Esophagus muscularis mucosa (tissue), 4 donors: ENCODE measurements around the gene RAD51B. TPM values are rescaled to one million over a fixed set of nuclear protein-coding genes. Genes with fewer than 3 reads are reported as not detected.

Source experiments
- DNase-seq: peaks from one replicate; pipeline ENCODE4 v3.0.0-alpha.2; 2017; ENCODE audit errors: extremely low spot score
- H3K27ac ChIP-seq, 4 donors: fragments of 200-600 bp; sonication (generic); replicated peaks in 1 of 4; 1 replicate in 3 of 4; 2 replicates in 1 of 4; pipeline ENCODE4 v1.5.1; 2016 to 2019; ENCODE audit warnings: mild to moderate bottlenecking in 1 of 4
- H3K27me3 ChIP-seq, 4 donors: fragments of 200-600 bp; sonication (generic); one replicate each; pipeline versions ENCODE4 v1.5.1 to v1.6.0; 2016 to 2019
- H3K36me3 ChIP-seq, 4 donors: fragments of 200-600 bp; sonication (generic); one replicate each; pipeline ENCODE4 v1.5.1; 2016 to 2019
- H3K4me1 ChIP-seq, 4 donors: fragments of 200-600 bp; sonication (generic); one replicate each; pipeline ENCODE4 v1.5.1; 2016 to 2019
- H3K4me3 ChIP-seq, 4 donors: fragments of 200-600 bp; sonication (generic); 1 replicate in 2 of 4; 2 replicates in 2 of 4; pipeline ENCODE4 v1.5.1; 2016 to 2019; ENCODE audit warnings: mild to moderate bottlenecking in 4 of 4, moderate library complexity in 1 of 4
- H3K9me3 ChIP-seq, 4 donors: fragments of 200-600 bp; sonication (generic); 1 replicate in 3 of 4; 2 replicates in 1 of 4; pipeline ENCODE4 v1.5.1; 2016 to 2019
- EP300 ChIP-seq: sonication (generic); formaldehyde crosslinking; IDR thresholded peaks from one replicate; pipeline ENCODE4 v1.6.1; 2017; ENCODE audit warnings: antibody characterized with exemption
- POLR2A ChIP-seq: fragments of 450-650 bp; IDR thresholded peaks from one replicate; pipeline ENCODE4 v1.6.1; 2017; ENCODE audit warnings: antibody characterized with exemption, moderate library complexity, mild to moderate bottlenecking, low read depth
- POLR2AphosphoS5 ChIP-seq, 2 donors: sonication (generic); formaldehyde crosslinking; IDR thresholded peaks; one replicate each; pipeline ENCODE4 v1.6.1; 2017; ENCODE audit warnings: antibody characterized with exemption in 2 of 2
- WGBS: methylation state at CpG from one replicate; pipeline ENCODE4 v1.1.5; 2018; 5-methylcytosine and 5-hydroxymethylcytosine counted together
- intact Hi-C: fragments of 100-400 bp; cut with DNase I; formaldehyde crosslinking; loops from one replicate; pipeline ENCODE4 v1.15.1; 2023
- total RNA-seq, 4 donors: library from RNA; depleted of rRNA; stranded (reverse); fragments of >200 nt; gene quantifications; one replicate each; pipeline versions ENCODE4 v1.1.0 to v1.2.1, GENCODE V29; 2016
- TF ChIP-seq, protein P1 (sequence below), 3 experiments: fragments of 200-600 bp in 2 of 3; fragments of 450-650 bp in 1 of 3; sonication (generic) in 2 of 3; IDR thresholded peaks; one replicate each; pipeline ENCODE4 v1.5.1; 2017 to 2019; ENCODE audit warnings: antibody characterized with exemption in 3 of 3, mild to moderate bottlenecking in 2 of 3, moderate library complexity in 1 of 3

The RAD51B gene
- total RNA-seq, 4 donors from 2014 or later = 2.8 to 11.1 (median 5.1) TPM

DNA sequence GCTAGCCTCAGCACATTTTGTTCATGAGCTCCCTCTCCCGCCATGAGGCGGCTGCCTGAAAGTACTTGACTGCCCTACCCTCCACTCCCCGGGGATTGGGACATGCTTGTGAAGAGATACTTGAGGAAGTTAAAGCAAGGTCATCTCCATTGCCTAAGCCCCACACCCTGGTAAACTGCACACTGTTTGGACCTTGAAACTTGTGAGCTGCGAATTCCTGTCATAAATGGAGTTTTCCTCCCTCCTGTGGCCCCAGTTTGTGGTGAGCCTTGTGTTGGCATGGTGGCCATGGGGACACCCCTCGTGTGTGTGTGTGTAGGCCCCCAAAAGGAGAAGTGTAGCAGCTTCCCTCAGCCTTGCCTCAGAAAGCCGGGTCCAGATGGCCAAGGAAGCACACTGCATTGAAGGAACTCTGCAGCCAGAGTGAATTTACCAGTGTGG, 577.8 kb downstream of the RAD51B start:
- intact Hi-C loops = loop anchor here (10.0 kb wide), 1 partner anchor 147 kb away; no protein-coding TSS in a partner anchor
- no peaks in the 10 kb centered on the region for H3K9me3 ChIP-seq
- peaks cover 49 to 94% (median 91%) of the 10 kb centered on the region in 4 donors for H3K4me1 ChIP-seq

DNA sequence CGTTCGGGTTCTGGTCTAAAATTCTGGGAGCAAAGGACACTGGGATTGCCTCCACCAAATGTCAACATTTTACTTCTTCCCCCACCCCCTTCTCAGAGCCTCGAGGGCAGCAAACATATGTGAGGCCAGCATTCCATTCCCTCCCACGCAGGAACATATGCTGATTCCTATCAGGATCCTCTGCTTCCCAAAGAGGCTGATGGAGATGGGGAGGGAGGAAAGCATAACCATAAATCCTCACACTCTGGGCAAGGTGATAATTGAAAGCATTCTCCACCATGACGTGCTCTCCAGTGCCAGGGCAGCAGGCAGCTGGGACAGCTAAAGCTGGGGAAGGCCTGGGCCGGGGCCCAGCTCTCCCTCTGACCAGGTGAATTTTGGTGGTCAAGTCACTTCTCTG, 578.2 kb downstream of the RAD51B start:
- DNase-seq = no peak
- Histone ChIP-seq H3K4me3 (no peak overlapping the region), H3K9me3 (no peaks in the 10 kb centered on the region), H3K4me1 (peaks cover 48 to 94% (median 91%) of the 10 kb centered on the region in 4 donors), H3K36me3 (no peaks in the 10 kb centered on the region), H3K27ac (peak overlapping the region; percentile 23 to 68 (median 50)), H3K27me3 (no peaks in the 10 kb centered on the region)
- intact Hi-C loops = loop anchor here (10.0 kb wide), 1 partner anchor 147 kb away; no protein-coding TSS in a partner anchor
- TF ChIP-seq EP300 (no peak), POLR2A (no peak)
- WGBS = 53% methylated on average over 6 of the region's 6 CpGs

More for the DNA sequence above, 577.8 kb downstream of the RAD51B start:
- Histone ChIP-seq H3K36me3 (no peaks in the 10 kb centered on the region), H3K27ac (peak overlapping the region; percentile 23 to 76 (median 57)), H3K27me3 (no peaks in the 10 kb centered on the region), H3K4me3 (no peak overlapping the region)
- WGBS = 84% methylated on average over 6 of the region's 6 CpGs
- no peak for DNase-seq
- TF ChIP-seq POLR2AphosphoS5 (IDR thresholded peaks at IDR 0.05) (peak; percentile 15 to 30), EP300 (no peak)

DNA sequence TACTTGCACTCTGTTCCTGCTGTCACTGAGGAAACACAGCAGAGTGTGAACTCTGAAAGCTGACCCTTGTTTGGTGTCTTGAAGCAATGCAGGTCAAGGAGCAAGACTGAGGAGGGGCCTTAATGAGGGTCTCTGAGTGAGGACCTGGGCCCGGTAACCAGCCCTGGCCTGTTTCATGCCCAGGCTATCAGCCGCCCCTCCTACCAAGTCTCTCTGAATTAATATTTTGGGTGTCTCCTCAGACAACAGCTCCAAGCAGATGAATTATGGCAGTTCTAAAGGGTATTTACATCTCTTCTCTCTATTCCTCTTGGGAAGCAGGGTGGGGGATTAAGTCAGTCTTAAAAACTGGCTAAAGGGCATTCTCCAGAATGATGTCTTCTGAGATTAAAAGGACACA, 578.8 kb downstream of the RAD51B start:
- Histone ChIP-seq H3K27me3 (no peaks in the 10 kb centered on the region), H3K27ac (peak overlapping the region; percentile 23 to 68 (median 50)), H3K9me3 (no peaks in the 10 kb centered on the region), H3K4me1 (peaks cover 48 to 94% (median 91%) of the 10 kb centered on the region in 4 donors), H3K36me3 (no peaks in the 10 kb centered on the region), H3K4me3 (no peak overlapping the region)
- intact Hi-C loops = loop anchor here (10.0 kb wide), 1 partner anchor 146 kb away; no protein-coding TSS in a partner anchor
- DNase-seq = no peak
- TF ChIP-seq, protein P1, sequence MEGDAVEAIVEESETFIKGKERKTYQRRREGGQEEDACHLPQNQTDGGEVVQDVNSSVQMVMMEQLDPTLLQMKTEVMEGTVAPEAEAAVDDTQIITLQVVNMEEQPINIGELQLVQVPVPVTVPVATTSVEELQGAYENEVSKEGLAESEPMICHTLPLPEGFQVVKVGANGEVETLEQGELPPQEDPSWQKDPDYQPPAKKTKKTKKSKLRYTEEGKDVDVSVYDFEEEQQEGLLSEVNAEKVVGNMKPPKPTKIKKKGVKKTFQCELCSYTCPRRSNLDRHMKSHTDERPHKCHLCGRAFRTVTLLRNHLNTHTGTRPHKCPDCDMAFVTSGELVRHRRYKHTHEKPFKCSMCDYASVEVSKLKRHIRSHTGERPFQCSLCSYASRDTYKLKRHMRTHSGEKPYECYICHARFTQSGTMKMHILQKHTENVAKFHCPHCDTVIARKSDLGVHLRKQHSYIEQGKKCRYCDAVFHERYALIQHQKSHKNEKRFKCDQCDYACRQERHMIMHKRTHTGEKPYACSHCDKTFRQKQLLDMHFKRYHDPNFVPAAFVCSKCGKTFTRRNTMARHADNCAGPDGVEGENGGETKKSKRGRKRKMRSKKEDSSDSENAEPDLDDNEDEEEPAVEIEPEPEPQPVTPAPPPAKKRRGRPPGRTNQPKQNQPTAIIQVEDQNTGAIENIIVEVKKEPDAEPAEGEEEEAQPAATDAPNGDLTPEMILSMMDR (IDR thresholded peaks at IDR 0.05) = no peak
- TF ChIP-seq POLR2A (no peak), POLR2AphosphoS5 (IDR thresholded peaks at IDR 0.05) (no peak), EP300 (no peak)
- 81% methylated on average over 2 of the region's 2 CpGs for WGBS

DNA sequence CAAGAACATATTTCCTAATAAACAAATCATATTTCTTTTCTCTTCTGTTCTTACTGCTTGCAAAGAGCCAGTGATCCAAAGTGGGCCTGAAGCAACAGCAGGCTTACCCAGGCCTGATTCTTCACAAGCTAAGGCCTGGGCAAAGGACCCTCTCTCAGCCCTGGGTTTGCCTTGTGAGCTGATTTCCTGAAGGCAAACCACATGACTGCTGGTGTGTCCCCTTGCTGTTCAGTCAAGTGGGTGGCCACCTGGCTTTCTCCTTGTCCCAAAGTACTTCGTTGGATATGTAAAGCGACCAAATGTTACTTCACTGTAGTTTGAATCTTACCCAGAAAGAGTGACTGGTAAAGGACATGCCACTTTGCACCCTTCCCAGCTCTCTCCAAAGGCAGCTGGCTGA, 580.4 kb downstream of the RAD51B start:
- no peak for DNase-seq
- no peak for TF ChIP-seq POLR2AphosphoS5 (IDR thresholded peaks at IDR 0.05)
- TF ChIP-seq, protein P1 (IDR thresholded peaks at IDR 0.05) = no peak
- TF ChIP-seq POLR2A = no peak
- TF ChIP-seq EP300 = no peak
- WGBS = no CpG with 5 or more reads among the region's 2 CpGs
- H3K9me3 ChIP-seq = no peaks in the 10 kb centered on the region
- peaks cover 50 to 94% (median 88%) of the 10 kb centered on the region in 4 donors for H3K4me1 ChIP-seq
- no peak overlapping the region for H3K4me3 ChIP-seq
- H3K27me3 ChIP-seq = no peaks in the 10 kb centered on the region
- peak overlapping the region in 3 of 4 donors; percentile 17 to 45 (median 33) for H3K27ac ChIP-seq
- intact Hi-C loops = loop anchor here (10.0 kb wide), 1 partner anchor 145 kb away; no protein-coding TSS in a partner anchor
- no peaks in the 10 kb centered on the region for H3K36me3 ChIP-seq

DNA sequence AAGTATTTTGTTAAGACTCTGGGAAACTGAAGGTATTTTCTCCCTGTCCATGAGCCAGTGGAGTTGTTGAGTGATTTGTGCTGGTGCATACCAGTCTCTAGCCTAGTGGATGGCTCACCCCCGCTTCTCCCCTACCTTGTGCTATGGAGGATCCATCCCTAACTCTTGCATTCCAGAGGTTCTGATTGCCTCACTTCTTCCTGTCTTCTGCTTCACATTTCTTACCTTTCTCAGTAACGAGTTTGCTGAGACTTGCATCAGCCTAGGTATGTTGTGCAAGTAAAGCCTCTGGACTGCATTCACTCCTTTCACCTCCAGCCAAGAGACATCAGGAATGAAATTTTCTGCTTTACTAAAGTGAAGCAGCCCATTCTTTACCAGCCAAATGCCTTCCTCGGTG, 581.7 kb downstream of the RAD51B start:
- Histone ChIP-seq H3K36me3 (no peaks in the 10 kb centered on the region), H3K27me3 (no peaks in the 10 kb centered on the region), H3K4me3 (no peak overlapping the region), H3K9me3 (no peaks in the 10 kb centered on the region), H3K4me1 (peaks cover 41 to 83% (median 75%) of the 10 kb centered on the region in 4 donors), H3K27ac (no peak overlapping the region)
- DNase-seq = no peak
- TF ChIP-seq, protein P1 (IDR thresholded peaks at IDR 0.05) = no peak
- TF ChIP-seq POLR2A (no peak), POLR2AphosphoS5 (IDR thresholded peaks at IDR 0.05) (peak in 1 of 2 donors; percentile 58), EP300 (no peak)
- intact Hi-C loops = no loop called here
- WGBS = 83% methylated on average over 3 of the region's 3 CpGs
